NCI-H146 (cell line): Measurements from ENCODE around the gene TMEM154.
"Not testable (repeated sequence)": the region's sequence is repeated elsewhere in the genome, so short reads cannot be mapped to it uniquely, and the experiment has no call there.

Source experiments
- DNase-seq: peaks from one replicate; lab custom pipeline; 2025; lab: John Stamatoyannopoulos, UW

The TMEM154 gene

DNA sequence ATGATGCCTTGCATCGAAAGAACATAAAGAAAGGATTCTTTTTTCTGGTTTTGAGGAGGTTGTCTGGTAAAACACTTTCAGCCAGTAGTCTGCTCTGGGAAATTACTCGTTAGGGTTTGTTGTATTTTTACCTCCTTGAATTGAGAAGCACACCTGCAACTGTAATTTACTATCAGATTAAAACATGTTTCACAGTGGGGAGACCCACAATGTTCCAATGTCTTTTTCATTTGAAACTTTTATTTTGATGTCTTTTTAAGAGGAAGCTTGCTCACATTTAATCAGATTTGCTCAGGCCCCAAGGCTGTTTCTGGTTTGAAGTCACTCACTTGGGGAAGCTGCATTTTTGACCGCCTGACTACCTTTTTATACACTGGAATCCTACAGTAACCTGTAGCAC lies 12.0 kb downstream of the TMEM154 start:
- DNase-seq, result no peak

DNA sequence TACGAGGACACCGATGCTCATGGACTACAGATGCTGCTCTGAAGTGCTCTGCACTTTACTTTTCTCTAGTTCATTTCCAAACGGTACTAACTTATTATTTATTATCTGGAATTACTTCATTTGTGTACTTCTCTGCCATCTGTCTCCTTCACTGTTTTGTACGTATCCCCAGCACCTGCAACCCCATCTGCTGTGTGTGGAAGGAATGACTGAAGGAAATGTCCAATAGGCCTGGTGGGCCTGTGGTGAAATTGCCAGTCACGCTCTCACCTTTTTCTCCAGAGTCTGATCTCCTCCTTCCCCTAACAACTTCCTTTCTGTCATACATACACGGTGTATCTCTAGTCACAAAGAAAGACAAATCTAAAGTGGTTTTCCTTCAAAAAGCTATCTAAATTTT lies 12.9 kb downstream of the TMEM154 start:
- DNase-seq, result no peak

- no peak for DNase-seq
These were observed 14.0 kb downstream of the TMEM154 start for GRCh38 chr4:152665691-152666395.

DNA sequence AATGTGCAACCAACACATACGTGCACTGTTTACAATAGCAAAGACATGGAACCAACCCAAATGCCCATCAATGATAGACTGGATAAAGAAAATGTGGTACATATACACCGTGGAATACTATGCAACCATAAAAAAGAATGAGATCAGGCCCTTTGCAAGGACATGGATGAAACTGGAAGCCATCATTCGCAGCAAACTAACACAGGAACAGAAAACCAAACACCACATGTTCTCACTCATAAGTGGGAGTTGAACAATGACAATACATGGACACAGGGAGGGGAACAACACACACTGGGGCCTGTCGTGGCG lies 15.8 kb downstream of the TMEM154 start:
- DNase-seq, result not testable (repeated sequence)

GRCh38 chr4:152663203-152664066 lies 16.4 kb downstream of the TMEM154 start:
- DNase-seq, result no peak

DNA sequence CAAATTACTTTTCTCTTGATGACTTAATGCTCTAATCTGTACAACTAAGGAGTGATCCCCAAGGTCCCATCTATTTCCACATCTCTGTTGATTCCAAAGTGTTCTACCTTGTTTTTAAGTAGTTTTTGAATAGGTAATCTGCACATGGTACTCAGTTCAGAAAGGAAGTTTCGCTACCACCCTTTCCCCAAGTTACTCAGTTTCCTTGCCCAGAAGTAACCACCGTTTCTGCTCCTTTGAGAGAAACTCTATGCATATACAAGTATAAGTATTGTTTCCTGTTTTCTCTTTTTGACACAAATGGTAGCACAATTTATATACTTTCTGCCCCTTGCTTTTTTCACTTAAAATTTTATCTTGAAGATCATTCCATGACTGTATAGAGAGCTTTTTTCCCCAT lies 18.1 kb downstream of the TMEM154 start:
- no peak for DNase-seq

GRCh38 chr4:152660526-152660925 lies 19.3 kb downstream of the TMEM154 start:
- DNase-seq, result no peak

DNA sequence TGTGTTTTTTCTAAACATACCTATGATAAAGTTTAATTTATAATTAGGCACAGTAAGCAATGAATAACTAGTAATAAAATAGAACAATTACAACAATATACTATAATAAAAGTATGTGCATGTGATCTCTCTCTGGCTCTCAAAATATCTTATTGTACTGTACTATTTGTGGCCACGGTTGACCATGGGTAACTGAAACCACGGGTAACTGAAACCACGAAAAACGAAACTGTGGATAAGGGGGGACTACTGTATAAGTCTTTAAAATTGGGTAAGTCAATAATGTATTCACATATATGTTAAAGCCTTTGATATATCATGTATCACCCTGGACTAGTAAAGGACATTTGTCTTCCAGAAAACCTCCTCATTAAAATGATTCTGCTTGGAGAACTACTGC lies 20.0 kb downstream of the TMEM154 start:
- DNase-seq, result no peak

DNA sequence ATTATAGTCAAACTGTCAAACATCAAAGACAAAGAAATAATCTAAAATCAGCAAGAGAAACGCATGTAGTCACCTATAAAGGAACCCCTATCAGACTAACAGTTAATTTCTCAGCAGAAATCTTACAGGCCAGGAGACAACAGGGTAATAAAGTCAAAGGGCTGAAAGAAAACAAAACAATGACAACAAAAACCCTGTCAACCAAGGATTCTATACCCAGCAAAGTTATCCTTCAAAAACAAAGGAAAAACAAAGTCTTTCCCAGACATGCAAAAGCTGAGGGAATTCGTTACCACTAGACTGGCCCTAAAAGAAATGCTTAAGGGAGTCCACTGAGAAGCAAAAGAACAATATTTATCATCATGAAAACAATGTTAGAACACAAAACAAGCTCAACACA lies 22.1 kb downstream of the TMEM154 start:
- DNase-seq, result no peak

DNA sequence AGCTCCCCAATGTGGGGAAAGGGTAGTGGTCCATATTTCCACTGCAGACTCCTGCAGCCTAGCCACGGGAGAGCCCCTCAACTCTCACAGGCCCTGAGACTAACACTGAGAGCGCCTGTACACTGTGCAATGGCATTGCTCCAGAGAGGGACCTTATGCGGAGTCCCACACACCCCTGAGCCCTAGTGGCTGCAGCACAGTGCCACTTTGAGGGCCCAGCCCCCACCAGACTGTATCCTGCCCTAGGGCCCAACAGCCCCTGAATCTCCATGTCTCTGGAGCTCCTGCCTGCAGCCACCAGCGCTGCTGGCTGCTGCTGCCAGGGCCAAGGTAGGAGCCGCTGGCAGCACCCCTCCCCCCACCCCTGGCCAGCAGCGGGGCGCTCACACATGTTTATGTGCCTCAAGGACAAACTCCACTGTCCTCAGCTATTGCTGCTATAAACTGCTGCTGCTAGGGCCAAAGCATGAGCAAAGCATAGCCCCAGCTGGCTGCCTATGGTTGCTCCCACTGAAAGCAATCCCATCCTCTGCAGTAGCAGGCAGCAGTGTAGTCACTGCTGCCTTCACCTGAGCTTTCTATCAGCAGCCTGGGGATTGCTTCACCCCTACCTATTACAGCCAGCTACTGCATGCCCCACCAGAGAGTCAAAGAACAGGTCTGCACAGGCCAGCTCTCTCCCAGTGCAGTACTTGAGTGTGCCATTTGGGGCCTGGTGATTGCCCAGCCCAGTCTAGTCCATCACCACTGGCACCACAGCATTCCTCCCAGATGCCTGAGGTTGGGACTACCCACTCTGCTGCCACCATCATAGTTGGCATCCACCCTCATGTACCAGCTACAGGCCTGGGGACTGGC lies 24.3 kb downstream of the TMEM154 start:
- DNase-seq, result no peak

- no peak for DNase-seq
These were observed 27.7 kb downstream of the TMEM154 start for GRCh38 chr4:152652102-152652501.

GRCh38 chr4:152651473-152652060 lies 28.2 kb downstream of the TMEM154 start:
- no peak for DNase-seq

GRCh38 chr4:152646221-152646620 lies 33.6 kb downstream of the TMEM154 start:
- peak; percentile 2 for DNase-seq

- DNase-seq, result no peak
These were observed 35.7 kb downstream of the TMEM154 start for GRCh38 chr4:152644130-152644529.

DNA sequence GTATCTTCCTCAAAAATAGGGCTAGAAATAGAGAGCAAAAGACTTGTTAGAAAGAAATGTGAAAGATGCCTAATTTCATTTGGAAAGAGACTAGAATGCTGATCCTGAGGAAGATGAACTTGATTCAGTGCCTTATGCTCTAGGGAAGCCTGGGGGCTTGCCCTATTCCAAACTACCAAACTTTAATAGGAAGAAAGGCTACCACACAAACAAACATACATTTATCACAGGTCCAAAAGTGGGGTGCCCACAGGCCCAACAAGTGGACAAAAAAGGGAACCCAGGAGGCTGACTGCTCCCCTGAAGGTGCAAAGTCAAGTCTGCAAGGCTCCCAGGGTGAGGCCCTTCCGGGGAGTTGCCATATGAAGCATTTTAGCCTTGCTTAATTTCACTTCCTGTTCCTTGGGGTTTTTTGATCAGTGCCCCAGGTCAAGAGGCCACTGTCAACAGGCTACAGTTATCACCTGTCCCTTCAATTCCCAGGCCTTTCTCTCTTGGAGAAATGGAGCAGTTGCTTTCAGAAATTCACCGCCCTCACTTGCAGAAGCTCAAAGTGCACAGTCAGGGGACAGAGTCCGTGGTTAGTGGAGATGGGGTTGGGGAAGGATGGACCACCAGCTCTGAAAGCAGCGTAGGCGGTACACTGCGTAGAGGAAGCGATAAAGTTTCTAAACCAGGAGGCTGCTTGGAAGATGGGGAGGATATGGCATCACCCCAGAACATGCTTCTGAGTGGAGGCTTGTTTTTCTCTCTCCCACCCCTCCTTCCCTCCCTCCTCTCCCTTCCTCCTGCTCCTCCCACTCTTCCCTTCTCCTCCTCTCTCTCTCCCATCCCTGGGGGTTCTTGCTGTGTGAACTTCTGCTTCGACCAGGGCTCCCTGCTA lies 36.4 kb downstream of the TMEM154 start:
- no peak for DNase-seq

- DNase-seq, result no peak
These were observed 39.5 kb downstream of the TMEM154 start for GRCh38 chr4:152640058-152640921.

DNA sequence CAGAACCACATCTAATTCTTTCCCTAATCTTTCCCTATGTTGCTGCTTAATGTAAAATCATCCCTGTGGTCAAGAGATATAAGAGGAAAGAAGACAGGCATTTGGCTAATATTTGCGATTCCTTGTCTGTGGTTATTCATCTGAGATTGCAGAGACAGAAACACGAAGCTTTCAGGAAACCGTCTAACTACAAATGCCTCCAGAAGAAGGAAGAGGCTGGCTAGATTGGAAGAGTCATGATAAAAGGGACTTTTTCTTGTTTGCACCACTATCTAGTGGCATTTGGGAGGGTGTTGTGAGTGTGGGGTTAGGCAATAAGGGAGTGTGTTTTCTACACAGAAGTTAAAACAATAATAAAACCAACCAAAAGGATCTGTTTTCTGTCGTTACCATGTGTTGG lies 43.9 kb downstream of the TMEM154 start:
- DNase-seq, result no peak

DNA sequence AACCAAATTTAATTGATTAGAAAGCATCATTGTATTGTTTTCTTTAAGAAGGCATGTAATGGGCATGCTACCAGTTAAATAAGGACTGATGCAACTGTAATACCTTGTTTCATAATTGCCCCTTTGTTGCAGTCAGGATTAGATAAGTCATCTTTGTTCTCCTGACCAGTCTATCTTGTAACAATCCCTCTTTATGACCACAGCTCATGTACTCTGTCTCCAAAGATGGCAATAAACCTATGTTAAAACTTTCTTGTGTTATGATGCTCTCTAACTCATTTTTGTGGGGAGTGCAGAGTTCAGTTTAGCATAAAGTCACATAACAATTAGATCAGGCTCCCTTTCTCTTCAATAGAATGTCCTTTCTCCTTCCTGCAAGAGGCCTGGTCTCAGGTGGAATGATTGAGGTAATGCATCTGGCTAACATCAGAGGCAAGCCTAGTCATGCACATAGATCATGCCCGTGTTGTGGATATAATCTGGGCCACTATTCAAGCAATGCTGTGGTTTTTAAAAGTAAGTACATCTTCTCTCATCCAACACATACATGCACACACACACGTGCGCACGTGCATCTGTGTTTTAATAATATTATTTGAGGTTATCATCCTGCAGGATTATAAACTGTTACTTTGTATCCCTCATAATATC lies 45.6 kb downstream of the TMEM154 start:
- no peak for DNase-seq

DNA sequence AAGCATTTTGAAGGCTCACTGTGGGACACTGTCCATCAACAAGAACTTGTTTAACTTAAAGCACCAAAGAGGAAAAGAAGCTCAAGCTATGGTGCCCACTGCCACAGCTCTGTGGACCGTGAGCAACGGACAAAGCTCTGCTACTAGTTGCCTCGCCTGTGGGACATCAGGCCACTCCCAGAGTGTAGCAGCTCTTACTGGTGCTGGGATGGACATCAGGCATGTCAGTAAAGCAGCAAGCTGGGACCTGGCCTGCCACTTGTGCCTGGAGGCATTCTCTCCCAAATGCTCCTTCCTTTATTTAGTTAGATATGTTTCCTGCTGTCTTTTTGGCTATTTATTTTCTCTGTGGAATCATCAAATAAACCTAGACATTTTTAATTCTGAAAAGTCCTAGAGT lies 46.7 kb downstream of the TMEM154 start:
- DNase-seq, result no peak

DNA sequence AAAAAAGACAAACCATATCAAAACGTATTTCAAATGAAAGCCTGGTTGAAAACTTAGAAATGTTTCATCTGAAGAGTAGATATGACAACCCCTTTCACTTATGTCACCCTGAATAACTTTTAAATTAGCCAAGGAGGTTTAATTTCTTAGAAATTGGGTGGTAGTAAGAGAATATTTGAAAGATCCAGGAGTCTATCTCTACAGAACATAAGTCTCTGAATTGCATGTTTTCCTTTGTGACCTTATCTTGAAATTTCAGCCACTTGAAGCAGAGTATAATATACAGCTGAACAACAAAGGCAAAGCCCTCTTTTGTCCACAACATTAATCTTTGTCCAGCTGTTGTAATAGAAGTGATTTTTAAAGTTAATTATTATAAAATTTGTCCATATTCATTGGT lies 49.5 kb downstream of the TMEM154 start:
- no peak for DNase-seq
